Liver (tissue), 9 donors: ENCODE data around the gene IGF2BP1. TPM values are rescaled to one million over a fixed set of nuclear protein-coding genes. Genes with fewer than 3 reads are reported as not detected.

ENCODE experiments used
- DNase-seq: peaks from one replicate; pipeline ENCODE4 v3.0.0-alpha.2; 2017; ENCODE audit warnings: low spot score
- H3K27ac ChIP-seq, 2 donors: one replicate each; pipeline ENCODE4 v1.7.0; 2013; ENCODE audit warnings: inconsistent platforms in 2 of 2, low read length in 2 of 2, control low read depth in 1 of 2, low read depth in 1 of 2, mild to moderate bottlenecking in 1 of 2
- H3K27me3 ChIP-seq, 4 donors: one replicate each; pipeline versions ENCODE4 v1.6.1 to v1.7.0; 2013; ENCODE audit warnings: low read length in 3 of 4, inconsistent platforms in 1 of 4, mild to moderate bottlenecking in 1 of 4, moderate library complexity in 1 of 4; ENCODE audit not compliant: control insufficient read depth in 4 of 4, insufficient read depth in 4 of 4
- H3K36me3 ChIP-seq, 4 donors: one replicate each; pipeline versions ENCODE4 v1.6.1 to v1.7.0; 2013; ENCODE audit warnings: low read length in 3 of 4, mild to moderate bottlenecking in 3 of 4, low read depth in 1 of 4, moderate library complexity in 1 of 4; ENCODE audit not compliant: control insufficient read depth in 4 of 4, insufficient read depth in 3 of 4
- H3K4me1 ChIP-seq, 4 donors: one replicate each; pipeline versions ENCODE4 v1.6.1 to v1.7.0; 2013; ENCODE audit warnings: low read length in 3 of 4, mild to moderate bottlenecking in 3 of 4, moderate library complexity in 1 of 4; ENCODE audit not compliant: control insufficient read depth in 4 of 4, insufficient read depth in 4 of 4
- H3K4me3 ChIP-seq, 3 donors: one replicate each; pipeline versions ENCODE4 v1.6.1 to v1.7.0; 2013; ENCODE audit warnings: low read length in 3 of 3, control low read depth in 1 of 3, low read depth in 1 of 3, mild to moderate bottlenecking in 1 of 3
- H3K9ac ChIP-seq, 2 donors: one replicate each; pipeline ENCODE4 v1.7.0; 2013; ENCODE audit warnings: low read length in 2 of 2, mild to moderate bottlenecking in 2 of 2, moderate library complexity in 2 of 2, control low read depth in 1 of 2, low read depth in 1 of 2
- H3K9me3 ChIP-seq, 4 donors: one replicate each; pipeline versions ENCODE4 v1.6.1 to v1.7.0; 2013; ENCODE audit warnings: low read length in 3 of 4; ENCODE audit not compliant: control insufficient read depth in 4 of 4
- ATF3 ChIP-seq: IDR thresholded peaks from 2 replicates; pipeline ENCODE4 v1.6.1; 2016; ENCODE audit warnings: antibody characterized with exemption
- FOXA2 ChIP-seq: IDR thresholded peaks from 2 replicates; pipeline ENCODE4 v1.6.1; 2016; ENCODE audit warnings: antibody characterized with exemption
- GABPA ChIP-seq, 2 donors: IDR thresholded peaks in 1 of 2; conservative IDR thresholded peaks in 1 of 2; 2 replicates each; pipeline ENCODE4 v1.6.1; 2016; ENCODE audit warnings: antibody characterized with exemption in 2 of 2, mild to moderate bottlenecking in 1 of 2, moderate library complexity in 1 of 2
- HNF4A ChIP-seq, 2 donors: conservative IDR thresholded peaks; 2 replicates each; pipeline ENCODE4 v1.6.1; 2016; ENCODE audit warnings: antibody characterized with exemption in 2 of 2, mild to moderate bottlenecking in 2 of 2
- HNF4G ChIP-seq: IDR thresholded peaks from 2 replicates; pipeline ENCODE4 v1.6.1; 2016; ENCODE audit warnings: antibody characterized with exemption
- JUND ChIP-seq, 2 donors: IDR thresholded peaks; 2 replicates each; pipeline ENCODE4 v1.6.1; 2016; ENCODE audit warnings: antibody characterized with exemption in 2 of 2
- MAX ChIP-seq: IDR thresholded peaks from 2 replicates; pipeline ENCODE4 v1.6.1; 2016; ENCODE audit warnings: antibody characterized with exemption
- RAD21 ChIP-seq, 2 donors: IDR thresholded peaks; 2 replicates each; pipeline ENCODE4 v1.6.1; 2016; ENCODE audit warnings: antibody characterized with exemption in 2 of 2, mild to moderate bottlenecking in 2 of 2
- RXRA ChIP-seq, 2 donors: IDR thresholded peaks; 2 replicates each; pipeline ENCODE4 v1.6.1; 2017 to 2018; ENCODE audit warnings: antibody characterized with exemption in 2 of 2, mild to moderate bottlenecking in 1 of 2
- SP1 ChIP-seq: IDR thresholded peaks from 2 replicates; pipeline ENCODE4 v1.6.1; 2018; ENCODE audit warnings: antibody characterized with exemption, mild to moderate bottlenecking
- TAF1 ChIP-seq: conservative IDR thresholded peaks from 2 replicates; pipeline ENCODE4 v1.6.1; 2016; ENCODE audit warnings: antibody characterized with exemption, mild to moderate bottlenecking
- YY1 ChIP-seq: IDR thresholded peaks from 2 replicates; pipeline ENCODE4 v1.6.1; 2016; ENCODE audit warnings: antibody characterized with exemption, mild to moderate bottlenecking
- ZBTB33 ChIP-seq: IDR thresholded peaks from 2 replicates; pipeline ENCODE4 v1.6.1; 2016; ENCODE audit warnings: antibody characterized with exemption
- WGBS: extraction: QIAGEN DNeasy Blood & Tissue Kit; methylation state at CpG from one replicate; pipeline ENCODE4 v1.1.7; 2013; 5-methylcytosine and 5-hydroxymethylcytosine counted together
- polyA plus RNA-seq, 2 donors: library from polyadenylated mRNA; stranded (reverse) in 1 of 2; unstranded in 1 of 2; fragments of 200-250 nt in 1 of 2; fragments of >200 nt in 1 of 2; fragmentation: Nextera tagmentation in 1 of 2; extraction: Ambion mirVana in 1 of 2; gene quantifications; one replicate each; pipeline versions ENCODE4 v1.2.1 to v1.2.3, GENCODE V29; 2013 to 2015
- total RNA-seq, 2 donors: library from RNA; depleted of rRNA; stranded (reverse); fragments of >200 nt; gene quantifications; one replicate each; pipeline ENCODE4 v1.2.3, GENCODE V29; 2014
- TF ChIP-seq, protein P1 (sequence below): fragments of 150-350 bp; IDR thresholded peaks from 2 replicates; pipeline ENCODE4 v1.5.1; 2017; ENCODE audit warnings: improper control_type of control experiment, low read depth, low read length; ENCODE audit not compliant: missing input control
- TF ChIP-seq, protein P2 (sequence below): IDR thresholded peaks from 2 replicates; pipeline ENCODE4 v1.6.1; 2016; ENCODE audit warnings: antibody characterized with exemption, mild to moderate bottlenecking
- donor health status: healthy.
- donor health status: healthy.
- donor health status: healthy.
- donor health status: healthy.
- donor health status: healthy.

Gene IGF2BP1
- total and polyA plus RNA-seq, 4 donors = 22.6 TPM; not detected in 3

- TF ChIP-seq, protein P1, sequence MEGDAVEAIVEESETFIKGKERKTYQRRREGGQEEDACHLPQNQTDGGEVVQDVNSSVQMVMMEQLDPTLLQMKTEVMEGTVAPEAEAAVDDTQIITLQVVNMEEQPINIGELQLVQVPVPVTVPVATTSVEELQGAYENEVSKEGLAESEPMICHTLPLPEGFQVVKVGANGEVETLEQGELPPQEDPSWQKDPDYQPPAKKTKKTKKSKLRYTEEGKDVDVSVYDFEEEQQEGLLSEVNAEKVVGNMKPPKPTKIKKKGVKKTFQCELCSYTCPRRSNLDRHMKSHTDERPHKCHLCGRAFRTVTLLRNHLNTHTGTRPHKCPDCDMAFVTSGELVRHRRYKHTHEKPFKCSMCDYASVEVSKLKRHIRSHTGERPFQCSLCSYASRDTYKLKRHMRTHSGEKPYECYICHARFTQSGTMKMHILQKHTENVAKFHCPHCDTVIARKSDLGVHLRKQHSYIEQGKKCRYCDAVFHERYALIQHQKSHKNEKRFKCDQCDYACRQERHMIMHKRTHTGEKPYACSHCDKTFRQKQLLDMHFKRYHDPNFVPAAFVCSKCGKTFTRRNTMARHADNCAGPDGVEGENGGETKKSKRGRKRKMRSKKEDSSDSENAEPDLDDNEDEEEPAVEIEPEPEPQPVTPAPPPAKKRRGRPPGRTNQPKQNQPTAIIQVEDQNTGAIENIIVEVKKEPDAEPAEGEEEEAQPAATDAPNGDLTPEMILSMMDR = no peak
- TF ChIP-seq SP1 = no peak
- TF ChIP-seq JUND (IDR thresholded peaks at IDR 0.05) = no peak
- H3K36me3 ChIP-seq = no peaks in the 10 kb centered on the region
- no peaks in the 10 kb centered on the region for H3K9me3 ChIP-seq
- DNase-seq = no peak
- H3K9ac ChIP-seq = no peak overlapping the region
- peaks cover 0 to 19% (median 8%) of the 10 kb centered on the region in 4 donors for H3K27me3 ChIP-seq
- no peak overlapping the region for H3K4me3 ChIP-seq
- WGBS = 22% methylated on average over 2 of the region's 2 CpGs
- H3K27ac ChIP-seq = no peak overlapping the region
- peaks cover 0 to 2% (median 0%) of the 10 kb centered on the region in 4 donors for H3K4me1 ChIP-seq
Observed at GRCh38 chr17:48990882-48991357, 6.3 kb upstream of the IGF2BP1 start.

DNA sequence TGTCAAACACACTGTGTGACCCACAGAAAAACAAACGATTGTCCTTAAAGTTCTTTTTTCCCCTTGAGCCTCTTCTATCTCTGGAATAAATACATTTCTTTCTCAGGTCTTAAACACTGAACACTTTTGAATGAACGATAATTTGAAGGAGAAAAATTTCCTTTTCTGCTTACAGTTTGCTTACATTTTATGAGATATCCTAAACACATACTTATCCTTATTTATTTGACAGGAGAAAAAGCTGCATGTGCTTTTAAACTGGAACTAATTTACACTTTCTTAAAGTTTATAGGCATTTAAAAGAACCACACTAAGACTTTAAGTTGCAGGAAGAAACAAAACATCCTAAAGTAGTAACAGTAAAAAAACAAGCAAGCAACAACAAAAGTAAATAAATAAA is 4.7 kb upstream of the IGF2BP1 start:
- Histone ChIP-seq H3K4me1 (peaks cover 0 to 9% (median 4%) of the 10 kb centered on the region in 4 donors), H3K36me3 (no peaks in the 10 kb centered on the region), H3K9ac (no peak overlapping the region), H3K4me3 (no peak overlapping the region), H3K27ac (no peak overlapping the region), H3K9me3 (no peaks in the 10 kb centered on the region), H3K27me3 (peaks cover 0 to 25% (median 13%) of the 10 kb centered on the region in 4 donors)
- no peak for DNase-seq
- 52% methylated on average over 2 of the region's 2 CpGs for WGBS
- no peak for TF ChIP-seq HNF4G
- TF ChIP-seq, protein P1 = no peak
- TF ChIP-seq RXRA (IDR thresholded peaks at IDR 0.05) = no peak
- TF ChIP-seq ATF3 = no peak
- TF ChIP-seq ZBTB33 = no peak
- TF ChIP-seq HNF4A (conservative IDR thresholded peaks at IDR 0.05) = no peak
- no peak for TF ChIP-seq SP1
- TF ChIP-seq TAF1 = no peak
- no peak for TF ChIP-seq RAD21 (IDR thresholded peaks at IDR 0.05)
- no peak for TF ChIP-seq MAX
- no peak for TF ChIP-seq FOXA2
- TF ChIP-seq, protein P2, sequence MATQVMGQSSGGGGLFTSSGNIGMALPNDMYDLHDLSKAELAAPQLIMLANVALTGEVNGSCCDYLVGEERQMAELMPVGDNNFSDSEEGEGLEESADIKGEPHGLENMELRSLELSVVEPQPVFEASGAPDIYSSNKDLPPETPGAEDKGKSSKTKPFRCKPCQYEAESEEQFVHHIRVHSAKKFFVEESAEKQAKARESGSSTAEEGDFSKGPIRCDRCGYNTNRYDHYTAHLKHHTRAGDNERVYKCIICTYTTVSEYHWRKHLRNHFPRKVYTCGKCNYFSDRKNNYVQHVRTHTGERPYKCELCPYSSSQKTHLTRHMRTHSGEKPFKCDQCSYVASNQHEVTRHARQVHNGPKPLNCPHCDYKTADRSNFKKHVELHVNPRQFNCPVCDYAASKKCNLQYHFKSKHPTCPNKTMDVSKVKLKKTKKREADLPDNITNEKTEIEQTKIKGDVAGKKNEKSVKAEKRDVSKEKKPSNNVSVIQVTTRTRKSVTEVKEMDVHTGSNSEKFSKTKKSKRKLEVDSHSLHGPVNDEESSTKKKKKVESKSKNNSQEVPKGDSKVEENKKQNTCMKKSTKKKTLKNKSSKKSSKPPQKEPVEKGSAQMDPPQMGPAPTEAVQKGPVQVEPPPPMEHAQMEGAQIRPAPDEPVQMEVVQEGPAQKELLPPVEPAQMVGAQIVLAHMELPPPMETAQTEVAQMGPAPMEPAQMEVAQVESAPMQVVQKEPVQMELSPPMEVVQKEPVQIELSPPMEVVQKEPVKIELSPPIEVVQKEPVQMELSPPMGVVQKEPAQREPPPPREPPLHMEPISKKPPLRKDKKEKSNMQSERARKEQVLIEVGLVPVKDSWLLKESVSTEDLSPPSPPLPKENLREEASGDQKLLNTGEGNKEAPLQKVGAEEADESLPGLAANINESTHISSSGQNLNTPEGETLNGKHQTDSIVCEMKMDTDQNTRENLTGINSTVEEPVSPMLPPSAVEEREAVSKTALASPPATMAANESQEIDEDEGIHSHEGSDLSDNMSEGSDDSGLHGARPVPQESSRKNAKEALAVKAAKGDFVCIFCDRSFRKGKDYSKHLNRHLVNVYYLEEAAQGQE = no peak
- TF ChIP-seq GABPA (IDR thresholded peaks at IDR 0.05 in 1 of 2, conservative IDR thresholded peaks at IDR 0.05 in 1 of 2) = no peak
- no peak for TF ChIP-seq YY1
